GM19240 (cell line): ENCODE data around the gene SETD4.
"Not testable (repeated sequence)": the region's sequence is repeated elsewhere in the genome, so short reads cannot be mapped to it uniquely, and the experiment has no call there.

Experiments used
- DNase-seq: peaks from one replicate; pipeline ENCODE4 v3.0.0; 2011; ENCODE audit warnings: low spot score; ENCODE audit not compliant: insufficient read length

SETD4 gene

GRCh38 chr21:36079010-36079649 lies 18.8 kb upstream of the SETD4 start:
- no peak for DNase-seq

- no peak for DNase-seq
These were observed 17.4 kb upstream of the SETD4 start for GRCh38 chr21:36077758-36078157.

- DNase-seq, result no peak
These were observed 16.7 kb upstream of the SETD4 start for GRCh38 chr21:36076878-36077655.

- DNase-seq, result no peak
These were observed 15.6 kb upstream of the SETD4 start for GRCh38 chr21:36075953-36076352.

- no peak for DNase-seq
These were observed 14.8 kb upstream of the SETD4 start for GRCh38 chr21:36075171-36075570.

- not testable (repeated sequence) for DNase-seq
These were observed 13.6 kb upstream of the SETD4 start for GRCh38 chr21:36073911-36074310.

- no peak for DNase-seq
These were observed 12.9 kb upstream of the SETD4 start for GRCh38 chr21:36073181-36073580.

- DNase-seq, result no peak
These were observed 12.3 kb upstream of the SETD4 start for GRCh38 chr21:36072453-36073162.

- no peak for DNase-seq
These were observed 10.7 kb upstream of the SETD4 start for GRCh38 chr21:36070999-36071398.

GRCh38 chr21:36069713-36070583 lies 9.6 kb upstream of the SETD4 start, which contains the start of gene CBR1:
CBR1 (plus strand) TSS chr21:36070024; CDS start chr21:36070116, 92 bp downstream.
- no peak for DNase-seq

GRCh38 chr21:36068748-36069398 lies 8.5 kb upstream of the SETD4 start:
- no peak for DNase-seq

- no peak for DNase-seq
These were observed 5.2 kb upstream of the SETD4 start for GRCh38 chr21:36065497-36066036.

GRCh38 chr21:36064085-36064460 lies 3.7 kb upstream of the SETD4 start:
- DNase-seq, result no peak

GRCh38 chr21:36063375-36064084 lies 3.2 kb upstream of the SETD4 start:
- DNase-seq, result no peak

GRCh38 chr21:36061445-36061844 lies 1.1 kb upstream of the SETD4 start:
- DNase-seq, result no peak

GRCh38 chr21:36059823-36060158 lies 535 bp downstream of the SETD4 start:
- DNase-seq, result no peak

- DNase-seq, result no peak
These were observed 4.8 kb downstream of the SETD4 start for GRCh38 chr21:36055551-36055950.

GRCh38 chr21:36053715-36054062 lies 6.6 kb downstream of the SETD4 start:
- no peak for DNase-seq

- no peak for DNase-seq
These were observed 7.2 kb downstream of the SETD4 start for GRCh38 chr21:36052860-36053714.
